Activated CD4-positive, alpha-beta T cell treated with anti-CD3 and anti-CD28 coated beads for 48 hours (primary cell): ENCODE measurements around the gene LARP6.
A peak's percentile ranks its signal among the peaks of the same experiment; 100 is the strongest.
"Not testable (repeated sequence)": the region's sequence is repeated elsewhere in the genome, so short reads cannot be mapped to it uniquely, and the experiment has no call there.

ENCODE experiments used
- DNase-seq: peaks from one replicate; pipeline ENCODE4 v3.0.0-alpha.2; 2020

The LARP6 gene

GRCh38 chr15:70853973-70854665 lies at the start of gene LARP6:
TSS of gene LARP6 (minus strand) at chr15:70854157. CDS start at chr15:70854088, 69 bp downstream.
- peak; percentile 13 for DNase-seq

DNA sequence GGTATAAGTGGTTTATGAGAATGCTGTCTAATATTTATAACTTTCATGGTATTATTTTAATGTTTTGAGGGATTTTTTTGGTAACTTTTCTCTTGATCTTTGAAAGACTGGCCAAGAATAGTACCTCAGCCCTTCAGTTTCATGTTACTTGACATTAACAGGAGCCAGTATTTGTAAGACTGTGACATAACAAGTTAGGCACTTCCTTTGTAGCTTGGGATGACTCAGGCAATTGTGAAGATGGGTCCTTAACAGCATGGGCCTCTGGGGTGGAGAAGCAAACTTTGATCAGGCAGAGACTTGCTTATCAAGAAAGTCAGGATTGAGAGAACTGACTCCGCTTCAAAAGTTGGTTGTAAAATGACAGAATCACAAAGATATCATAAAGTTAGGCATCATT lies 48.1 kb upstream of the LARP6 start:
- no peak for DNase-seq

- DNase-seq = no peak
Measured at GRCh38 chr15:70892912-70893560, 39.1 kb upstream of the LARP6 start.

DNA sequence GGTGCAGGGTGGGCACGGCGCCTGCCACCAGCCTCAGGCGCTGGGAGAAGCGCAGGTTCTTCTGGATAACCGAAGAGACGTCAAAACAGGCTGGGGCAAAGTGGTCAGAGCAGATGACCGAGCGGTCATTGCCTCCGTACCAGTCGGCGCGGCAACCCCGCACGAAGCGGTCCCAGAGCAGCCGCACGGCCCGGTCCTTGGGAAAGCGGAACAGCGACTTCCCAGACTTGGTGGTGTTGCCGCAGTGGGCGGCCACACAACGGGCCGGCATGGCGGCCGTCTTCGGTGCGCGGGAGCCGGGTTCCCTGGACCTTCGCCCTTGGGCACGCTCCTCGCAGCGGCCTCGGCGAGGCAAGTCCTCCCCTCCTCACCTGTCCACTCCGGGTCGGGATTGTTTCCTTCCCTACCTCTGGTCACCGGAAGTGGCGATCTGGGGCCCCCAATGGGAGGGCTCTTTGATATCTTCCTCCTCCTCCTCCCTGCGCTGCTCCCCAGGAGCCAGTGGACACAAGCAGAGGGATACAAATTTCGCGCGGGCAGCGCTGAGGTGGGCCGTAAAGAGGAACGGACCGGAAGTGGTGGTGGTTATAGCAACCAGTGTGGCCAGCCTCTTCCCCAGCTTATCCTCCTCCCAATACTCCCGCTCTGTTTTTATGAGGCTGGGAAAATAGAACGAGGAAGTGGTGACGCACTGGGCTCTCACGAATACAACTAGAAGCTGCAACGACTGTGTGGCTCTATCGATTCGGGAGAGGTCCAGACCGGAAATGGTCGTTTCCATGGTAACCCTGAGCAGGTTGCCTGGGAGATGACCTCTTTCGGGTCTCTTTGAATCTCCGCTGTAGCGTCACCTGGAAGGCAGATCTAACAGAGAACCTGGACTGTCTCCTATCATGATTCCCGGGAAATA lies 38.3 kb upstream of the LARP6 start, which contains the start of the genes LRRC49 and THAP10:
Gene LRRC49, plus strand, starts transcription at position 825 of the 910 bp plus-strand sequence. Its CDS starts 69 bp downstream, at position 894.
Gene THAP10, minus strand, starts transcription at position 432 of the 910 bp plus-strand sequence. Its CDS starts 161 bp downstream, at position 271.
- DNase-seq = peak; percentile 65

GRCh38 chr15:70882361-70882760 lies 28.4 kb upstream of the LARP6 start:
- DNase-seq = no peak

- no peak for DNase-seq
Measured at GRCh38 chr15:70880781-70881180, 26.8 kb upstream of the LARP6 start.

DNA sequence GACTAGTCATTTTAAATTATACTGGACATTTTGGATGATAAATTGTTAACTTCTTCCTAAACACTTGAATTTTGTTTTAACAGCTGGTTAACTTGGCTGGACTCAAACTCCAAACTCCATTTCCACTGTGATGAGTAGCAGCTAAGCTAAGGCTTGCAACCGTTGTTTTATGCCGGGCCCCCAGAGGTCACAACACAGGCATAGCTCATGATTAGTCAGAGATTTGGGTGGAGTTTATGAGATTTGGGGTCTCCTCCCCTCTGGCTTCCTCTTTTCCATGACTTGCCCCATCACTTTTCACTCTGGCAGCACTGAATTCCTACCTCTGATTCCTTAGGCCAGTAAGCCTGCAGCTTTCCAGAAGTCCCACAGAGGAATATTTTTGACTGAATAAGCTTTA lies 25.4 kb upstream of the LARP6 start:
- no peak for DNase-seq

- DNase-seq = no peak
Measured at GRCh38 chr15:70876683-70877082, 22.7 kb upstream of the LARP6 start.

- DNase-seq = no peak
Measured at GRCh38 chr15:70876011-70876410, 22.1 kb upstream of the LARP6 start.

DNA sequence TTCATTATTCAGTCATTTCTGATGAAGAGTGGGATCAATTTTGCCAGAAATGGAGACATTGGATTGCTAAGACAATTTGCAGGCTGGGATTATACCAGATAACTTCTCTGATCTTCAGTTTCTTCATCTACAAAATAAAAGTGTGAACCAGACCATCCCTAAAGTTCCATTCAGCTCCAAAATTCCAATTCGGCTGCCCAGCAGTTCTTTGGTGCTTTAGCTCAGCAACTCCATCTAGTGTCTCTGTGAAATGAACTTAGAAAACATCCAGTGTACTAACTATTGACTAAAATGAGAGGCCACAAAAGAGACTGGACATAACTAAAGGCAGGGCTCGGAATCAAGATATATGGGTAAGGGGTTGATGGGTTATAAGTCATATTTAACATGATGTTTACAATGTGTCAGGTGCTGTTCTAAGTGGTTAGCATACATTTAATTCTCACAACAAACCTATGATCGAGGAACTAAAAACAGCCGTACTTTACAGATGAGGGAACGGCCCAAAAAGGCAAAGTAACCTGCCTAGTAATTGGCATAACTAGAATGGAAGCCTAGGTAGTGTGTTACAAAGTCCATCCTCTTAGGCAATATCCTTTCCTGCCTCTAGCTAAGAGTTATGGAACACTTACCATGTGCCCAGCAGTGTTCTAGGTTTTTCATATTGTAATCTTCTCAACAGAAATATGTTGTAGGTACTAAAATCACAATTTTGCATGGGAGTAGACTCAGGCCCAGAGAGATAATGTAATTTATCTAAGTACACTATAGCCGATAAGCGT lies 21.2 kb upstream of the LARP6 start:
- no peak for DNase-seq

- no peak for DNase-seq
Measured at GRCh38 chr15:70873232-70874054, 19.5 kb upstream of the LARP6 start.

GRCh38 chr15:70871490-70871889 lies 17.5 kb upstream of the LARP6 start:
- not testable (repeated sequence) for DNase-seq

DNA sequence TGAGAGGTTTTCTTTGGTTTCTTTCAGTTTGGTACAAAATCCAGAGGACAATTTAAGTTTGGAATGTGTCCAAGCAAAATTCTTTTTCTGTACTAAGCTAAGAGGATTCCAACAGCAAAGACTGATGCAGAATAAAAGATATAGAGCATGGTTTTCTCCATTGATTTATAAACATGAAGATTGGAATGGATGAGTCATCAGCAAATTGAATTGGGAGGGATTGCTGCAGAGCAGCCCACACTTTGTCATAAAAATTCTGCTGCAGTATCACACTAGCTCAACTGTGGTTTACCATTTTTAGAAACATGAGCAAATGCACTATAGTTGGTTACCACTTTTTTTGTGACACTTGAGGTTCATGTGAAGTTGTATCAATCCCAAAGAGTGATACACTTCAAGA lies 16.1 kb upstream of the LARP6 start:
- no peak for DNase-seq

GRCh38 chr15:70869346-70869745 lies 15.4 kb upstream of the LARP6 start:
- DNase-seq = no peak

- no peak for DNase-seq
Measured at GRCh38 chr15:70867911-70868467, 14.0 kb upstream of the LARP6 start.

- no peak for DNase-seq
Measured at GRCh38 chr15:70866982-70867641, 13.2 kb upstream of the LARP6 start.

DNA sequence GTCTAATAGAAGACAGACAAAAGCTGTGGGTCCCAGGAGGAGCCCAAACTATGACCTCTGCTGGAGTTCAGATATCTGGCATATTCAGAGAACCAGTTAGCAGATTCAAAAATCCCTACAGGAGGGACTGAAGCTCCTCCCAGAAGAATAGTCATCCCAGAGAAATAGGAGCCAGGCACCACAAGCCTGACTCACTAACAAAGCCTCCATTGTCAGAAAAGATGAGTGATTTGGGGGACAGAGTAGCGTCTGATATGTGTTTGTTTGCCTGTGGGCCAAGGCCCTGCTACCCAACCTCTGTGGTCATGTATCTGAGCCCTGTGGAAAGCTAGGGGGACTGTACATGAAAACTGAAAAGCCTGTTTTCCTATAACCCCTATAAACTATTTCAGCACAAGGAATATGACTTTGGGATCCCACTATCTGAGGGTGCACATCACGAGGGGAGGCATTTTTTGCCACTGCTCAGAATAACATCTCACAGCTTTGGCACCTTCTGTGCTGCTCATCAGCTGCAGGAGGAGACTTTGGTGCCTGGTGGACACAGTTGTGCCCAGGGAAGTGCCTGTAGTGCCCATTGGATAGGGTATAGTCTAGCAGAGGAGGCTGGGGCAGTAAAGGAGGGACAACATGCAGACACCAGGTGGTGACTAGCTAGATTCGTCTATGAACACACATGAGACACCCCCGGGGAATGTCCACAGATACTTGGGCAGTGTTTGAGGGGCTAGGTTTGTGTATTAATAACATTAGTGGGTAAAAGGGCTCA lies 9.7 kb upstream of the LARP6 start:
- DNase-seq = no peak

DNA sequence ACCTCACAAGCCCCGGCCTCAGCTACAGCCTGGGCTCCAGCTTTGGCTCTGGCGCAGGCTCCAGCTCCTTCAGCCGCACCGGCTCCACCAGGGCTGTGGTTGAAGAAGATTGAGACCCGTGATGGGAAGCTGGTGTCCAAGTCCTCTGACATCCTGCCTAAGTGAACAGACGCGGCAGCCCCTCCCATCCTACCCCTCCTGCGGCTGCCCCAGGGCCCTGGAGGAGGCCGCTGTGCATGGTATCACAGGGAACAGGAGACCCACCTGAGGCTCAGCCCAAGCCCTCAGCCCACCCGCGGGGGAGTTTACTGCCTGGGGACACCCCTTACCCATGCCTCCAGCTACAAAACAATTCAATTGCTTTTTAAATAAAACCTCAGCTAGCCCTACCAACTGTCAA lies 6.0 kb upstream of the LARP6 start:
- DNase-seq = no peak

DNA sequence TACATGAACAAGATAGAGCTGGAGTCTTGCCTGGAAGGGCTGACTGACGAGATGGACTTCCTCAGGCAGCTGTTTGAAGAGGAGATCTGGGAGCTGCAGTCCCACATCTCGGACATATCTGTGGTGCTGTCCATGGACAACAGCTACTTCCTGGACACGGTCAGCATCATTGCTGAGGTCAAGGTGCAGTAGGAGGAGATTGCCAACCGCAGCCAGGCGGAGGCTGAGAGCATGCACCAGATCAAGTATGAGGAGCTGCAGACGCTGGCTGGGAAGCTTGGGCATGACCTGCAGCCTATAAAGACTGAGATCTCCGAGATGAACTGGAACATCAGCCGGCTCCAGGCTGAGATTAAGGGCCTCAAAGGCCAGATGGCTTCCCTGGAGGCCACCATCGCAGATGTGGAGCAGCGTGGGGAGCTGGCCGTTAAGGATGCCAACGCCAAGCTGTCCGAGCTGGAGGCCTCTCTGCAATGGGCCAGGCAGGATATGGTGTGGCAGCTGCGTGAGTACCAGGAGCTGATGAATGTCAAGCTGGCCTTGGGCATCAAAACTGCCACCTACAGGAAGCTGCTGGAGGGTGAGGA lies 5.5 kb upstream of the LARP6 start:
- no peak for DNase-seq
